DMS114 treated with DMSO at 0.1 percent for 48 hours (cell line): ENCODE data around the gene ZNF827.

Experiments
- DNase-seq: peaks from one replicate; lab custom pipeline; 2025; ENCODE audit not compliant: unreplicated experiment; lab: John Stamatoyannopoulos, UW

The ZNF827 gene

GRCh38 chr4:145804116-145804515, 134.5 kb downstream of the ZNF827 start:
- DNase-seq, result no peak

- no peak for DNase-seq
These were observed 139.4 kb downstream of the ZNF827 start for GRCh38 chr4:145799223-145799622.

- DNase-seq, result no peak
These were observed 141.3 kb downstream of the ZNF827 start for GRCh38 chr4:145797278-145797677.

- DNase-seq, result no peak
These were observed 142.3 kb downstream of the ZNF827 start for GRCh38 chr4:145796346-145796745.

GRCh38 chr4:145795521-145795920, 143.1 kb downstream of the ZNF827 start:
- no peak for DNase-seq

- DNase-seq, result no peak
These were observed 146.2 kb downstream of the ZNF827 start for GRCh38 chr4:145792429-145792828.

- DNase-seq, result no peak
These were observed 146.6 kb downstream of the ZNF827 start for GRCh38 chr4:145791988-145792387.

GRCh38 chr4:145788755-145789154, 149.9 kb downstream of the ZNF827 start:
- no peak for DNase-seq

- no peak for DNase-seq
These were observed 151.8 kb downstream of the ZNF827 start for GRCh38 chr4:145786830-145787229.

- no peak for DNase-seq
These were observed 152.4 kb downstream of the ZNF827 start for GRCh38 chr4:145786261-145786660.

GRCh38 chr4:145785391-145786008, 153.1 kb downstream of the ZNF827 start:
- no peak for DNase-seq

- no peak for DNase-seq
These were observed 154.6 kb downstream of the ZNF827 start for GRCh38 chr4:145784036-145784435.

- no peak for DNase-seq
These were observed 155.9 kb downstream of the ZNF827 start for GRCh38 chr4:145782756-145783155.

- no peak for DNase-seq
These were observed 157.3 kb downstream of the ZNF827 start for GRCh38 chr4:145781351-145781750.

- DNase-seq, result no peak
These were observed 159.3 kb downstream of the ZNF827 start for GRCh38 chr4:145779319-145779801.

- DNase-seq, result no peak
These were observed 162.4 kb downstream of the ZNF827 start for GRCh38 chr4:145776208-145776607.

- DNase-seq, result no peak
These were observed 163.2 kb downstream of the ZNF827 start for GRCh38 chr4:145775406-145775805.

- no peak for DNase-seq
These were observed 164.2 kb downstream of the ZNF827 start for GRCh38 chr4:145774473-145774872.

GRCh38 chr4:145773581-145774234, 164.9 kb downstream of the ZNF827 start:
- no peak for DNase-seq

GRCh38 chr4:145772347-145772746, 166.3 kb downstream of the ZNF827 start:
- no peak for DNase-seq

GRCh38 chr4:145770124-145770523, 168.5 kb downstream of the ZNF827 start:
- DNase-seq, result no peak

GRCh38 chr4:145769450-145770037, 169.1 kb downstream of the ZNF827 start:
- DNase-seq, result no peak
